GM12873 (cell line): ENCODE results near the gene ATN1.

Experiments used
- TF ChIP-seq, protein P1 (sequence below): IDR thresholded peaks from 2 replicates; pipeline ENCODE4 v1.5.1; 2012; ENCODE audit warnings: low read depth, mild to moderate bottlenecking, moderate library complexity, low read length, control low read depth; ENCODE audit not compliant: insufficient read depth; ENCODE audit errors: missing control alignments

ATN1 gene

DNA sequence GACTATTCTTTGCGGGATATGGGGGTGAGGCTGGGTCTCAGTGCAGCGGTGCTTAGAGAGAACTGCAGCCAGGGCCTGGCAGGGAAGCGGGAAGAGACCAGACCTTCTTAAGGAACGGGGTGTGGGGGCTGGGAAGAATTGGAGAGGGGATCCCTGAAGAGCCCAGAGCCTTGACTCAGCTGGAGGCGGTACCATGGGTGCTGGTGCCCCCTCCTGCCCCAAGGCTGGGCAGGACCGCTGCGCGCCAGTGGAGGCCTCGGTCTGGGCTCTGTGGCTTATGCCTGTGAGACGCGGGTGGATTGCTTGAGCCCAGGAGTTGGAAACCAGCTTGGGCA is 14.5 kb downstream of the ATN1 start:
- TF ChIP-seq, protein P1, sequence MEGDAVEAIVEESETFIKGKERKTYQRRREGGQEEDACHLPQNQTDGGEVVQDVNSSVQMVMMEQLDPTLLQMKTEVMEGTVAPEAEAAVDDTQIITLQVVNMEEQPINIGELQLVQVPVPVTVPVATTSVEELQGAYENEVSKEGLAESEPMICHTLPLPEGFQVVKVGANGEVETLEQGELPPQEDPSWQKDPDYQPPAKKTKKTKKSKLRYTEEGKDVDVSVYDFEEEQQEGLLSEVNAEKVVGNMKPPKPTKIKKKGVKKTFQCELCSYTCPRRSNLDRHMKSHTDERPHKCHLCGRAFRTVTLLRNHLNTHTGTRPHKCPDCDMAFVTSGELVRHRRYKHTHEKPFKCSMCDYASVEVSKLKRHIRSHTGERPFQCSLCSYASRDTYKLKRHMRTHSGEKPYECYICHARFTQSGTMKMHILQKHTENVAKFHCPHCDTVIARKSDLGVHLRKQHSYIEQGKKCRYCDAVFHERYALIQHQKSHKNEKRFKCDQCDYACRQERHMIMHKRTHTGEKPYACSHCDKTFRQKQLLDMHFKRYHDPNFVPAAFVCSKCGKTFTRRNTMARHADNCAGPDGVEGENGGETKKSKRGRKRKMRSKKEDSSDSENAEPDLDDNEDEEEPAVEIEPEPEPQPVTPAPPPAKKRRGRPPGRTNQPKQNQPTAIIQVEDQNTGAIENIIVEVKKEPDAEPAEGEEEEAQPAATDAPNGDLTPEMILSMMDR, result no peak

DNA sequence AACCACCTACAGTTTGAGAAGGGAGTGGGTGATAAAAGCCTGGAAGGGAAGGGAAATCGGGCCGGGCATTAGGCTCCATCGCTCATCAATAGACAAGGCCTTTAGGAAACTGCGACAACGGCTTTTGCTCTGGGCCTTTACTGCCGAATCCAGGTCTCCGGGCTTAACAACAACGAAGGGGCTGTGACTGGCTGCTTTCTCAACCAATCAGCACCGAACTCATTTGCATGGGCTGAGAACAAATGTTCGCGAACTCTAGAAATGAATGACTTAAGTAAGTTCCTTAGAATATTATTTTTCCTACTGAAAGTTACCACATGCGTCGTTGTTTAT is 15.6 kb downstream of the ATN1 start:
- TF ChIP-seq, protein P1, result no peak

DNA sequence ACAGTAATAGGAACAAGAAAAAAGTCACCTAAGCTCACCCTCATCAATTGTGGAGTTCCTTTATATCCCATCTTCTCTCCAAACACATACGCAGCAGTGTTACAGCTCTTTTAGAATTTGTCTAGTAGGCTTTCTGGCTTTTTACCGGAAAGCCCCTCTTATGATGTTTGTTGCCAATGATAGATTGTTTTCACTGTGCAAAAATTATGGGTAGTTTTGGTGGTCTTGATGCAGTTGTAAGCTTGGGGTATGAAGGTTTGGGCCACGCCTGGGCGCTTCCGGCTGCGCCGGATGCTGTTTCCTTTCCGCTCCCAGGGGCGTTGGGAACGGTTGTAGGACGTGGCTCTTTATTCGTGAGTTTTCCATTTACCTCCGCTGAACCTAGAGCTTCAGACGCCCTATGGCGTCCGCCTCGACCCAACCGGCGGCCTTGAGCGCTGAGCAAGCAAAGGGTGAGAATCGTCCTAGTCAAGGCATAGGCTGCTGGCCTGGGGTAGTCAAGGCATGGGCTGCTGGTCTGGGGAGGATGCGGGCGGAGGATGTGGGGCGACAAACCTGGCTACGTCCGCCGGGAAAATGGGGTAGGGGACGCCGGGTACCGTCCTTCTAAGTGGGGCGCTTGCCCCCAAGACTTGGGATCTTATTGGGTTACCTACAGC is 16.1 kb downstream of the ATN1 start, which contains the start of the genes C12orf57 and RNU7-1:
TSS of gene C12orf57 (plus strand) at position 301 of the 659 bp plus-strand sequence. CDS start at position 401, 100 bp downstream.
TSS of gene RNU7-1 (plus strand) at position 95 of the 659 bp plus-strand sequence.
- TF ChIP-seq, protein P1, result peak; percentile 5

DNA sequence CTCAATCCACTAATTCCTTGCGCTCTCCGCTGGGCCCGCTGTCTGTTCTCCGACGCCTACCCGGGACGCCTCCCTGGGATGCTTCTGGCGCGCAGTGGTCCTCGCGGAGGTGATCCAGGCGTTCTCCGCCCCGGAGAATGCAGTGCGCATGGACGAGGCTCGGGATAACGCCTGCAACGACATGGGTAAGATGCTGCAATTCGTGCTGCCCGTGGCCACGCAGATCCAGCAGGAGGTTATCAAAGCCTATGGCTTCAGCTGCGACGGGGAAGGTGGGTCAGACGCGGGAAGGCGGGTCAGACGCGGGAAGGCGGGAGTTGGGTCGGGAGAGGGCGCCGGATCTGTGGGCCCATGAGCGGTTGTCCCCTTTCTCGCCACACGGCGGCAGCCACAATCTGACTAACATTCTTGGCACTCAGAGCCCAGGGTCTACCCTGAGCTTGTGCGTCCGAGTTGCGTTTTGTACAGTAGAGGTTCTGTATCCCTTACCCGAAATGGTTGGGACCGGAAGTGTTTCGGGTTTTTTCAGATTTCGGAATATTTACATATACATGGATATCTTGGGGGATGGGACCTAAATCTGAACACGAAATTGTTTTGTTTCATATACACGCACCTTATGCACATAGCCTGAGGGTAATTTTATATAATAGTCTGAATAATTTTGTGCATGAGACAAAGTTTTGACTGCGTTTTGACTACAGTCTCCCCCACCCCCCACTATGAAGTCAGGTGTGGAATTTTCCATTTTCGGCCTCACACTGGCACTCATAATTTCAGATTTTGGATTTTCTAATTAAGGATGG is 16.8 kb downstream of the ATN1 start:
- TF ChIP-seq, protein P1, result peak; percentile 89

DNA sequence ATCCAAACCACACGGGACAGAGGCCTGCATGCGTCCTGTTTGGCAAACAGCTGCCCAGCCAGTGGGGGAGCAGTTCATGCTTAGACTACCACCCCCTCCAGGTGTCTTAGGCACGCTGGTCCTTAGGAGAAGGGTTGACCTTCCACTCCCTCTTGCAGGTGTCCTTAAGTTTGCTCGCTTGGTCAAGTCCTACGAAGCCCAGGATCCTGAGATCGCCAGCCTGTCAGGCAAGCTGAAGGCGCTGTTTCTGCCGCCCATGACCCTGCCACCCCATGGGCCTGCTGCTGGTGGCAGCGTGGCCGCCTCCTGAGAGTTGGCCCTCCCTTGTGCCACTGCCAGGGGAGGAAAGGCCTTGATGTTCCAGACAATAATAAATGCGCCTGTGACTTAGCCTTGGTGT is 17.9 kb downstream of the ATN1 start:
- TF ChIP-seq, protein P1, result no peak

DNA sequence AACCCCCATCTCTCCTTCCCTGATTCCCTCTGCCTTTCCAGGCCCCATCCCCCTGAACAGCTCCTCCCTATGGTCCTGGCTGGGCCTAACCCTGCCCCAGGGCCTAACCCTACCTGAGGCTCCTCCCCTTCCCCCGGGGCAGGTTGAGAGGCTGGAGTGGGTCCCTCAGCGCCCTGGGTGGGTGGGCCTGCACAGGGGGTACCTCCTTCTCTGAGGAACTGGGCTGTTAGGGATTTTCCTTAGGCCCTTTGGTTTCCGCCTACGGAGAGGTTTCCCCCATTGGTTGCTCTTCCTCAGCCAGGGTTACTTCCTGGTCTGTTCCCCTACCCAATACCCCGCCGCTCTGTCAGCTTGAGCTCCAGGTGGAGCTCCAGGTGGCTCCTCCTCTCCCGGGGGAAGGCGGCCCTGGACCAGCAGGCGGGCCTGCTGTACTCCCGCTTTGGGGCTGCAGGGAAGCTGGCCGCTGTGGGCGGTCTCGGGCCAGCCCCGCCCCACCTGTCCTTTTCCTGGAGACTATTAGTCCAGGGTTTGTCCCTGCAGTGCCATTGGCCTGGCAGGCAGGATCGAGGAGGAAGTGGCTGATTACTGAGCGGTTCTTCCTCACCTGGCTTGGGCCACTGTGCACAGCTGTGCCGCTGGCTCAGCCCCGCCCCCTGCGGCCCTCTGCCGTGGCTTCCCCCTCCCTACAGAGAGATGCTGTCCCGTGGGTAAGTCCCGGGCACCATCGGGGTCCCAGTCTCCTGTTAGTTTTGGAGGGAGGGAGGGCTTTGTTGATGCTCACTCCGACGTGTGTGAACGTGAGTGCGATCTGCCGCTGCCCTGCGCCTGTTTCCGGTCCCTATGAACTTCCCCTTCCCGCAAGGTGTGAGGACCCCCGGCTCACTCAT is 18.5 kb downstream of the ATN1 start:
- TF ChIP-seq, protein P1, result no peak
